Peyer's patch (tissue), 4 donors: ENCODE data around the gene TOMM34. TPM values are rescaled to one million over a fixed set of nuclear protein-coding genes. Genes with fewer than 3 reads are reported as not detected.

Experiments used
- DNase-seq, 3 donors: peaks; one replicate each; pipeline ENCODE4 v3.0.0-alpha.2; 2017 to 2019
- H3K27ac ChIP-seq, 4 donors: fragments of 200-600 bp; sonication (generic); one replicate each; pipeline ENCODE4 v1.5.1; 2016 to 2019
- H3K27me3 ChIP-seq, 2 donors: fragments of 200-600 bp; sonication (generic); one replicate each; pipeline ENCODE4 v1.5.1; 2019
- H3K36me3 ChIP-seq, 3 donors: fragments of 200-600 bp; sonication (generic); one replicate each; pipeline ENCODE4 v1.5.1; 2016 to 2019
- H3K4me1 ChIP-seq, 4 donors: fragments of 200-600 bp; sonication (generic); one replicate each; pipeline ENCODE4 v1.5.1; 2016 to 2019
- H3K4me3 ChIP-seq, 4 donors: fragments of 200-600 bp; sonication (generic); 1 replicate in 3 of 4; 2 replicates in 1 of 4; pipeline ENCODE4 v1.5.1; 2016 to 2019; ENCODE audit warnings: mild to moderate bottlenecking in 1 of 4
- H3K9me3 ChIP-seq, 4 donors: fragments of 200-600 bp; sonication (generic); one replicate each; pipeline ENCODE4 v1.5.1; 2016 to 2019; ENCODE audit warnings: mild to moderate bottlenecking in 1 of 4
- CTCF ChIP-seq, 6 experiments: fragments of 450-650 bp in 4 of 6; fragments of 200-600 bp in 2 of 6; sonication (generic) in 1 of 6; IDR thresholded peaks; one replicate each; pipeline ENCODE4 v1.5.1; 2017 to 2019; ENCODE audit warnings: antibody characterized with exemption in 6 of 6, mild to moderate bottlenecking in 3 of 6, moderate library complexity in 1 of 6
- POLR2A ChIP-seq, 2 donors: fragments of 450-650 bp; IDR thresholded peaks; one replicate each; pipeline ENCODE4 v1.5.1; 2017; ENCODE audit warnings: antibody characterized with exemption in 2 of 2, mild to moderate bottlenecking in 2 of 2, moderate library complexity in 2 of 2
- total RNA-seq, 4 donors: library from RNA; depleted of rRNA; stranded (reverse); fragments of >200 nt; gene quantifications; one replicate each; pipeline ENCODE4 v1.1.0, GENCODE V29; 2016

Gene TOMM34
- total RNA-seq = 10 to 100 TPM in 3 of 4 donors, 1 to 10 TPM in 1; 8.4 to 19.0 (median 12.2) TPM

GRCh38 chr20:44960103-44960852 is at the start of gene TOMM34:
Gene TOMM34, minus strand, starts transcription at chr20:44960397. Its CDS starts 64 bp downstream, at chr20:44960333.
- Histone ChIP-seq H3K27me3 (no peaks in the 10 kb centered on the region), H3K27ac (peak within 1 kb of the TSS; percentile 61 to 91 (median 78)), H3K4me3 (peak within 1 kb of the TSS; percentile 76 to 89 (median 79)), H3K4me1 (peaks cover 0 to 14% (median 2%) of the 10 kb centered on the region in 4 donors), H3K36me3 (peaks cover 0 to 10% (median 0%) of the 10 kb centered on the region in 3 donors), H3K9me3 (no peaks in the 10 kb centered on the region)
- peak; percentile 97 to 99 (median 98) for DNase-seq
- TF ChIP-seq CTCF (IDR thresholded peaks at IDR 0.05) = peak in 3 of 6 experiments; percentile 13 to 28 (median 17)
- TF ChIP-seq POLR2A (IDR thresholded peaks at IDR 0.05) = peak; percentile 57 to 88

GRCh38 chr20:45008521-45009049 is 48.4 kb upstream of the TOMM34 start:
- H3K9me3 ChIP-seq = no peaks in the 10 kb centered on the region
- peaks cover 0 to 44% (median 0%) of the 10 kb centered on the region in 3 donors for H3K36me3 ChIP-seq
- H3K27me3 ChIP-seq = no peaks in the 10 kb centered on the region
- no peak overlapping the region for H3K4me3 ChIP-seq
- no peaks in the 10 kb centered on the region for H3K4me1 ChIP-seq
- TF ChIP-seq POLR2A (IDR thresholded peaks at IDR 0.05) (no peak), CTCF (IDR thresholded peaks at IDR 0.05) (no peak)
- H3K27ac ChIP-seq = no peak overlapping the region
- no peak for DNase-seq

- Histone ChIP-seq H3K27ac (peak overlapping the region in 1 of 4 donors; percentile 50), H3K9me3 (no peaks in the 10 kb centered on the region), H3K36me3 (peaks cover 0 to 73% (median 2%) of the 10 kb centered on the region in 3 donors), H3K27me3 (no peaks in the 10 kb centered on the region), H3K4me1 (peaks cover 0 to 11% (median 0%) of the 10 kb centered on the region in 4 donors), H3K4me3 (no peak overlapping the region)
- DNase-seq = no peak
- TF ChIP-seq POLR2A (IDR thresholded peaks at IDR 0.05) (no peak), CTCF (IDR thresholded peaks at IDR 0.05) (no peak)
These were observed 37.5 kb upstream of the TOMM34 start for GRCh38 chr20:44997668-44998067.

- Histone ChIP-seq H3K4me3 (no peak overlapping the region), H3K9me3 (no peaks in the 10 kb centered on the region), H3K36me3 (peaks cover 0 to 70% (median 2%) of the 10 kb centered on the region in 3 donors), H3K4me1 (peaks cover 0 to 11% (median 0%) of the 10 kb centered on the region in 4 donors), H3K27ac (peak overlapping the region in 1 of 4 donors; percentile 50), H3K27me3 (no peaks in the 10 kb centered on the region)
- DNase-seq = no peak
- no peak for TF ChIP-seq POLR2A (IDR thresholded peaks at IDR 0.05)
- TF ChIP-seq CTCF (IDR thresholded peaks at IDR 0.05) = no peak
These were observed 37.0 kb upstream of the TOMM34 start for GRCh38 chr20:44997171-44997570.

- TF ChIP-seq CTCF (IDR thresholded peaks at IDR 0.05) (no peak), POLR2A (IDR thresholded peaks at IDR 0.05) (no peak)
- no peak overlapping the region for H3K27ac ChIP-seq
- no peak for DNase-seq
- H3K36me3 ChIP-seq = peaks cover 0 to 45% (median 0%) of the 10 kb centered on the region in 3 donors
- no peaks in the 10 kb centered on the region for H3K9me3 ChIP-seq
- no peak overlapping the region for H3K4me3 ChIP-seq
- peaks cover 0 to 19% (median 4%) of the 10 kb centered on the region in 4 donors for H3K4me1 ChIP-seq
- no peaks in the 10 kb centered on the region for H3K27me3 ChIP-seq
These were observed 33.1 kb upstream of the TOMM34 start for GRCh38 chr20:44993343-44993742.
